GM21825 (cell line): ENCODE results near the gene CREBL2.
A peak's percentile ranks its signal among the peaks of the same experiment; 100 is the strongest.
"Not testable (repeated sequence)": the region's sequence is repeated elsewhere in the genome, so short reads cannot be mapped to it uniquely, and the experiment has no call there.

Experiments used
- ATAC-seq: cut with Tn5 transposase; IDR thresholded peaks from one replicate; pipeline ENCODE4 v1.9.1; 2021; ENCODE audit warnings: mild to moderate bottlenecking, moderate library complexity; ENCODE audit not compliant: unreplicated experiment

The CREBL2 gene, protein sequence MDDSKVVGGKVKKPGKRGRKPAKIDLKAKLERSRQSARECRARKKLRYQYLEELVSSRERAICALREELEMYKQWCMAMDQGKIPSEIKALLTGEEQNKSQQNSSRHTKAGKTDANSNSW

GRCh38 chr12:12611512-12612306, at the start of gene CREBL2:
TSS of gene CREBL2 (plus strand) at chr12:12611876. CDS start at chr12:12612173, 297 bp downstream.
- ATAC-seq: peak; percentile 66

DNA sequence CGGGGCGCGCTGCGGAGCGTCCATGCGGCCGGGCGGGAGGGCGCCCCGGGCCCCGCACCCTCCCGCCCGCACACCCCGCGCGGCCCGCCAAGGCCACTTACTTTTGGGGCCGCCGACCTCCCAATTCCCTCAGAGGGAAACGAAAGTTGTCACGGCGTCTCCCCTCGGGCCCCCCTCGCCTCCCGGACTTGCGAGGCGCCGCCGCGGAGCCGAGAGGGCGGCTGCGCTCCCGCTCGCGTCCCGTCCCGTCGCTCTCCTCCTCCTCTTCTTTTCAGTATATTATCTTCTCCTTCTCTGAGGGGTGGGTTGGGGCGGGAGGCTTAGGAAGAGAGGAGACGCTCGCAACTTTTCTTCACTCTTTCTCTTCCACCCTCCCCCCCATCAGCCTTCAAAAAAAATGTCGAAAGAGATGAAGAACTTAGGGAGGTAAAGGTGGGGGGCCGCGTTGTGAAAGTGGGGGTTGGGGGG, 49.6 kb upstream of the CREBL2 start:
- ATAC-seq: no peak

- peak; percentile 71 for ATAC-seq
Observed at GRCh38 chr12:12562585-12563261, 49.0 kb upstream of the CREBL2 start, which contains the start of gene DUSP16. TSS of gene DUSP16 (minus strand) at chr12:12562863. CDS start at chr12:12521098, 41,765 bp downstream.

DNA sequence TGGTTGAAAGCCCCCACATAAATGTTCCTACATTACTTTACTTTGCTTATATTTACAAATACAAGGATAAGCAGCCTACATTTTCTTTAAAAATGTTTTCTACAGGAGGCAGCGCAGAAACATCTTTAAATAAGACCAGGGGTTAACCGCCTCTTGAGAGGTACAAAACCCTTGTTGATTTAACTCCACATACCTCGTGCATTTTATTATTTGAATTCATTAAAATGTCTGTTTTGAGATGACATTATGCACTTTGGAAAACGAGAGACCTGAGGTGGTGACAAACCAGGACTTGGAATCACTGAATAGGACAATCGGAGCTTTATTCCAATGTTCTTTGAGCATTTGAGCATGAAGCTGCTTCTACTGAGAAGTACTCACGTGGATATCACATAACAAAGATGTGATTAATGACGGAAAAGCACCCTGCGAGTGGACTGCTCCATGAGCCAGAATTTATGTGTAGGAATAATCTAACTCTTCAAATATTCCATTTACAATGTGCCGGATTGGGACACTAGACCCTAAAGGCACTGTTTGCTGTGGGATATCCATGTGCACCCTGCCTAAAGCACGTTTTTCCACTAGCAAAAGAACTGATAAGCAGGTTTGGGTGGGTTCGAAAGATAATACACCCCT, 48.3 kb upstream of the CREBL2 start:
- no peak for ATAC-seq

GRCh38 chr12:12564911-12565310, 46.8 kb upstream of the CREBL2 start:
- no peak for ATAC-seq

GRCh38 chr12:12565971-12566370, 45.7 kb upstream of the CREBL2 start:
- not testable (repeated sequence) for ATAC-seq

DNA sequence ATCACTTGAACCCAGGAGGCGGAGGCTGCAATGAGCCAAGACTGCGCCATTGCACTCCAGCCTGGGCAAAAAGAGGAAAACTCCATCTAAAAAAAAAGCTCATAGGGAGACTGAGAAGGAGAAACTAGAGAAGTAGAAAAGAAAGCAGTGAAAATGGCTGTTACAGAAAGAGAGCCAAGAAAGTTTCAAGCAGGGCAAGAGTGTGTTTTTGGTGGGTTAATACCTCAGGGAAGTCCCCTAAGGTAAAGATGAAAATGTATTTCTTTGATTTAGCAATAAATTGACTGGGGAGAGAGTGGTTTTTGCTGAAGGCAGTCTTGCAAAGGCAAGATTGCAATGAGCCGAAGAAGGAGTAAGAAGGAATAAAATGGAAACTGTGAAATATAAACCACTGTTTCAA, 39.0 kb upstream of the CREBL2 start:
- ATAC-seq: no peak

- ATAC-seq: no peak
Observed at GRCh38 chr12:12577786-12578185, 33.9 kb upstream of the CREBL2 start.

DNA sequence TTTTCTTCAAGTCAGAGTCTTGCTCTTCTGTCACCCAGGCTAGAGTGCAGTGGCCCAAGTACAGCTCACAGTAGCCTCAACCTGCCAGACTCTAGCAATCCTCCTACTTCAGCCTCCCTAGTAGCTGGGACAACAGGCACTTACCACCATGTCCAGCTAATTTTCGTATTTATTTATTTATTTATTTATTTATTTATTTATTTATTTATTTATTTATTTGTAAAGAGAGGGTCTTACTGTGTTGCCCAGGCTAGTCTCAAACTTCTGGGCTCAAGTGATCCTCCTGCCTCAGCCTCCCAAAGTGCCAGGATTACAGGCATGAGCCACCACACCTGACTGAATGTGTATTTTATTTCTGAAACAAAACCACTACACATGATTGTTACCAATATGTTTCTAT, 31.0 kb upstream of the CREBL2 start:
- ATAC-seq: not testable (repeated sequence)

- peak; percentile 31 for ATAC-seq
Observed at GRCh38 chr12:12582193-12582881, 29.3 kb upstream of the CREBL2 start.

GRCh38 chr12:12582895-12583303, 28.8 kb upstream of the CREBL2 start:
- ATAC-seq: peak; percentile 92

DNA sequence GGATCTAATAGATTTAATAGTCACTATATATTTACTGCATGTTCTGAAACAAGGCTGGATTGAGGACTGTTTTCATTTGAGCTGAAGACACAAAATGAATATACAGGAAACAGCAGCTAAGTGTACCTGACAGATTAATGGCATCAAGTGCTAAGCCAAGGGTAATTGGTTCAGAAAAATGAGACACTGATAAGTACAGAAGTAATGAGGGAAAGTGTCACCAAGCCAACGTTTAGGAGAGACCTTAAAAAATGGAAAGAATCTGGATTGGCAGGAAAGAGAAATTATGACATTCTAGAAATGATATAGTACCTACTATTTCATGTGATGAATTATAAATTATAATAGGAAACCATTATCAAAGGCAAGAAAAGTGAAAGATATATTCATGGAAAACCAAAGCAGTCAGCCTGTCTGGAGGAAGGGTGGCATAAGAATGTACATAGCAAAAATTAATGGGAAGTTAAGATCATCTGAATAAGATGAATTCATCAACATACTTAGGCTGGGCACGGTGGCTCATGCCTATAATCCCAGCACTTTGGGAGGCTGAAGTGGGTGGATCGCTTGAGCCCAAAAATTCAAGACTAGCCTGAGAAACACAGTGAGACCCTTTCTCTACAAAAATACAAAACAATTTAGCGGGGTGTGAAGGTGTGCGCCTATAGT, 28.0 kb upstream of the CREBL2 start:
- no peak for ATAC-seq

DNA sequence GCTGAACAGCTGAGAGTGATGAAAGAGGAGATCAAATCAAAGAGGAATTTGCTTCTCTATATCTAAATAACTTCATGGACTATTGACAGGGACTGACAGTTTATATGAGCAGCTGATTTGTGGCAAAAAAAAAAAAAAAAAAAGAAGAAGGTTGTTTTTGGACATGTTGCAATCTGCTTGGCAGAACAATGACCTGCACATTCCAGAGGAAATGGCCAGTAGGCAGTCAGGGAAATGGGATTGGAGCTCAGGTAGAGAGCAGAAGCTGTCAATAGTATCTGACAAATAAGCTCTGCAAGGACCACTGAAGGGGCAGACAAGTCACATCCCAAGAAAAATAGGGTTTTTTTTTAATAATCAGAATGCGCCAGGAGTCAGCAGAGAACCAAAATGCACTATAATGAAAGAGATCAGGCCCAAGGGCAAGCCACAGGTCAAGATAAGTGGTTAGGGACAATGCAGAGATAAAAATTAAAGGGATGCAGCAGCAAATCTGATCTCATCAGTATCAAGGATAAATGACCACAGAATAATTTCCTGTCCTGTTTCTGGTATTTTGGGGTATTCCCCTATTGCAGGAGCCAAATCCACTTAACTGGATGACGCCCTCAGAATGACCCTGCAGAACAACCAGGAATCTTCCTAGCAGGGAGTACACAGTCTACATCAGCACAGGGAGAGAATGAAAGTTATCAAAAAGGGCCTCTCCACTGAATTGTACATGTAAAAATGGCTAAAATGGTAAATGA, 26.4 kb upstream of the CREBL2 start:
- no peak for ATAC-seq

- no peak for ATAC-seq
Observed at GRCh38 chr12:12586879-12587675, 24.6 kb upstream of the CREBL2 start.

GRCh38 chr12:12587878-12588277, 23.8 kb upstream of the CREBL2 start:
- no peak for ATAC-seq

GRCh38 chr12:12588436-12588835, 23.2 kb upstream of the CREBL2 start:
- ATAC-seq: not testable (repeated sequence)

- no peak for ATAC-seq
Observed at GRCh38 chr12:12590961-12591360, 20.7 kb upstream of the CREBL2 start.

DNA sequence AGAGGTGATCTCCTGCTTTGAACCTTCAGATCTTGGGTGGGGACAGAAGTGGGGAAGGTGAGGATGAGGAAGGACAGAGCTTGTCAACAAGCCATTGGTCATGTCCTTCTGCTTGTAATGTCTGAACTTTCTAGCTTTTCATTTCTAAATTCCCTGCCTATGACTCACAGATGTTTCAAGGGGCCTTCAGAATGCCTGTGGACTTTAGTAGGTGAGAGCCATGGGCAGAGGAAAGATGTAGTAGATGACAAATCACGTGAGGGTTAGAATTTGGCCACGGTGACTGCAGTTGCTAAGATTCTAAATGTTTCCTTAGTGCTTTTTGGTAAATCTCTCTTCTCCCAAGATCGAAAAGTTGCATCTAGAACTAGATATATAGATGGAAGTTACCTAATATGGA, 18.7 kb upstream of the CREBL2 start:
- ATAC-seq: no peak

DNA sequence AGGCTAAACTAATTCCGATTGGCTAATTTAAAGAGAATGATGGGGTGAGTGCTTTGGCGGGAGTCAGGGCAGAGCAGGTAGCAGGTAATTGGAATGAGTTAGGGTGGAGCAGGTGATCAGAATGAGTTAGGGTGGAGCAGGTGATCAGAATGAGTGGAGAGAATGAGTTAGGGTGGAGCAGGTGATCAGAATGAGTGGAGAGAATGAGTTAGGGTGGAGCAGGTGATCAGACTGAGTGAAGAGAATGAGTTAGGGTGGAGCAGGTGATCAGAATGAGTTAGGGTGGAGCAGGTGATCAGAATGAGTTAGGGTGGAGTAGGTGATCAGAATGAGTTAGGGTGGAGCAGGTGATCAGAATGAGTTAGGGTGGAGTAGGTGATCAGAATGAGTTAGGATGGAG, 15.7 kb upstream of the CREBL2 start:
- ATAC-seq: not testable (repeated sequence)
